HG03175 (cell line): ENCODE measurements around the gene UACA.
"Not testable (repeated sequence)": the region's sequence is repeated elsewhere in the genome, so short reads cannot be mapped to it uniquely, and the experiment has no call there.

Experiments
- ATAC-seq: cut with Tn5 transposase; IDR thresholded peaks from one replicate; pipeline ENCODE4 v1.9.1; 2021; ENCODE audit warnings: mild to moderate bottlenecking, moderate library complexity; ENCODE audit not compliant: unreplicated experiment

Gene UACA

GRCh38 chr15:70672081-70672480 lies 91.3 kb downstream of the UACA start:
- ATAC-seq, result peak; percentile 69

- no peak for ATAC-seq
Observed at GRCh38 chr15:70670680-70671079, 92.7 kb downstream of the UACA start.

GRCh38 chr15:70669966-70670658 lies 93.2 kb downstream of the UACA start:
- no peak for ATAC-seq

- ATAC-seq, result no peak
Observed at GRCh38 chr15:70669006-70669602, 94.3 kb downstream of the UACA start.

GRCh38 chr15:70665599-70665998 lies 97.8 kb downstream of the UACA start:
- ATAC-seq, result no peak

GRCh38 chr15:70664494-70664893 lies 98.9 kb downstream of the UACA start:
- no peak for ATAC-seq

- not testable (repeated sequence) for ATAC-seq
Observed at GRCh38 chr15:70663069-70663468, 100.3 kb downstream of the UACA start.

- no peak for ATAC-seq
Observed at GRCh38 chr15:70659662-70660061, 103.7 kb downstream of the UACA start.

GRCh38 chr15:70658641-70659040 lies 104.7 kb downstream of the UACA start:
- no peak for ATAC-seq

GRCh38 chr15:70653426-70653825 lies 109.9 kb downstream of the UACA start:
- ATAC-seq, result no peak

- ATAC-seq, result no peak
Observed at GRCh38 chr15:70652341-70652740, 111.0 kb downstream of the UACA start.

- ATAC-seq, result no peak
Observed at GRCh38 chr15:70651303-70651845, 112.0 kb downstream of the UACA start.

- ATAC-seq, result no peak
Observed at GRCh38 chr15:70650567-70651302, 112.6 kb downstream of the UACA start.

GRCh38 chr15:70647396-70647795 lies 116.0 kb downstream of the UACA start:
- no peak for ATAC-seq

- no peak for ATAC-seq
Observed at GRCh38 chr15:70646169-70646568, 117.2 kb downstream of the UACA start.

- ATAC-seq, result no peak
Observed at GRCh38 chr15:70643783-70644125, 119.6 kb downstream of the UACA start.

- no peak for ATAC-seq
Observed at GRCh38 chr15:70643106-70643782, 120.1 kb downstream of the UACA start.

GRCh38 chr15:70636540-70637165 lies 126.7 kb downstream of the UACA start:
- ATAC-seq, result no peak

- ATAC-seq, result no peak
Observed at GRCh38 chr15:70635895-70636294, 127.5 kb downstream of the UACA start.

GRCh38 chr15:70633991-70634390 lies 129.4 kb downstream of the UACA start:
- no peak for ATAC-seq
